Right ventricle myocardium inferior (tissue), 1 donor: ENCODE data around the gene LGALS16. TPM values are rescaled to one million over a fixed set of nuclear protein-coding genes. Genes with fewer than 3 reads are reported as not detected.
"Not testable (repeated sequence)": the region's sequence is repeated elsewhere in the genome, so short reads cannot be mapped to it uniquely, and the experiment has no call there.

Experiments used
- ATAC-seq: fragments of 200-7000 bp; cut with Tn5 transposase; one replicate; pipeline ENCODE4 v1.9.1; 2020; ENCODE audit warnings: mild to moderate bottlenecking, moderate library complexity
- DNase-seq: peaks from one replicate; pipeline ENCODE4 v3.0.0; 2021; ENCODE audit errors: missing footprints
- intact Hi-C: fragments of 100-400 bp; cut with DNase I; formaldehyde crosslinking; loops from one replicate; pipeline ENCODE4 v1.11.0; 2022
- total RNA-seq: library from RNA; stranded (reverse); fragmentation: NEBNext Ultra II Directional; extraction: Animal tissue kit (Norgen Biotek cat#: 25700); gene quantifications from one replicate; pipeline ENCODE4 v1.2.1, GENCODE V29; 2021
- donor health status: DM: no; HTN: yes; CAD: no; lungs with severe emphysema.

LGALS16 gene
- total RNA-seq, 1 donor from 2014 or later = not detected

GRCh38 chr19:39672473-39672872 lies 16.8 kb downstream of the LGALS16 start:
- intact Hi-C loops = loop anchor here (1.0 to 5.0 kb wide), 3 partner anchors 121 to 550 kb away; no protein-coding TSS in a partner anchor
- ATAC-seq (no peak), DNase-seq (no peak)

GRCh38 chr19:39673862-39674261 lies 18.1 kb downstream of the LGALS16 start:
- intact Hi-C loops = loop anchor here (5.0 kb wide), 2 partner anchors 232 to 552 kb away; no protein-coding TSS in a partner anchor
- not testable (repeated sequence) for DNase-seq, ATAC-seq

- intact Hi-C loops = no loop called here
- no peak for ATAC-seq
- no peak for DNase-seq
Measured at GRCh38 chr19:39676004-39676403, 20.3 kb downstream of the LGALS16 start.

- DNase-seq = no peak
Measured at GRCh38 chr19:39677961-39678889, 22.5 kb downstream of the LGALS16 start.

GRCh38 chr19:39679056-39679790 lies 23.5 kb downstream of the LGALS16 start:
- peak; percentile 56 for ATAC-seq
- intact Hi-C loops = no loop called here
- no peak for DNase-seq

More at GRCh38 chr19:39677961-39678889, 22.5 kb downstream of the LGALS16 start:
- intact Hi-C loops = no loop called here
- ATAC-seq = peak; percentile 41

- intact Hi-C loops = no loop called here
- DNase-seq (no peak), ATAC-seq (no peak)
Measured at GRCh38 chr19:39679791-39680168, 24.1 kb downstream of the LGALS16 start.

- intact Hi-C loops = no loop called here
- DNase-seq = no peak
- ATAC-seq = no peak
Measured at GRCh38 chr19:39680593-39680992, 24.9 kb downstream of the LGALS16 start.

- intact Hi-C loops = no loop called here
- DNase-seq (no peak), ATAC-seq (no peak)
Measured at GRCh38 chr19:39681416-39681815, 25.7 kb downstream of the LGALS16 start.

GRCh38 chr19:39684267-39684666 lies 28.6 kb downstream of the LGALS16 start:
- intact Hi-C loops = no loop called here
- ATAC-seq (no peak), DNase-seq (no peak)

- ATAC-seq (no peak), DNase-seq (no peak)
- intact Hi-C loops = no loop called here
Measured at GRCh38 chr19:39686739-39687138, 31.0 kb downstream of the LGALS16 start.

- intact Hi-C loops, DNase-seq, ATAC-seq: not testable (repeated sequence)
Measured at GRCh38 chr19:39688637-39689036, 32.9 kb downstream of the LGALS16 start.

GRCh38 chr19:39692166-39692565 lies 36.5 kb downstream of the LGALS16 start:
- intact Hi-C loops = no loop called here
- no peak for ATAC-seq
- no peak for DNase-seq

GRCh38 chr19:39692822-39693221 lies 37.1 kb downstream of the LGALS16 start:
- intact Hi-C loops = no loop called here
- DNase-seq (no peak), ATAC-seq (no peak)

- intact Hi-C loops = no loop called here
- no peak for DNase-seq
- ATAC-seq = no peak
Measured at GRCh38 chr19:39695759-39696158, 40.0 kb downstream of the LGALS16 start.

GRCh38 chr19:39696387-39696786 lies 40.7 kb downstream of the LGALS16 start:
- DNase-seq = no peak
- no peak for ATAC-seq
- intact Hi-C loops = no loop called here

GRCh38 chr19:39698535-39698934 lies 42.8 kb downstream of the LGALS16 start:
- DNase-seq (no peak), ATAC-seq (no peak)
- intact Hi-C loops = no loop called here

- intact Hi-C loops = no loop called here
- DNase-seq = no peak
- no peak for ATAC-seq
Measured at GRCh38 chr19:39701291-39701690, 45.6 kb downstream of the LGALS16 start.

- ATAC-seq (no peak), DNase-seq (no peak)
- intact Hi-C loops = no loop called here
Measured at GRCh38 chr19:39704181-39705044, 48.7 kb downstream of the LGALS16 start, which contains the start of gene LGALS14. Gene LGALS14 (plus strand): TSS chr19:39704481. CDS start chr19:39704529, 48 bp downstream.
